Kasumi-1 (cell line): ENCODE data around the gene RBMS1.
"Not testable (repeated sequence)": the region's sequence is repeated elsewhere in the genome, so short reads cannot be mapped to it uniquely, and the experiment has no call there.

ENCODE experiments used
- DNase-seq, 2 experiments: peaks; one replicate each; lab custom pipeline; 2025; lab: John Stamatoyannopoulos, UW

RBMS1 gene

GRCh38 chr2:160381425-160381951, 112.1 kb downstream of the RBMS1 start:
- peak; percentile 45 to 72 for DNase-seq

DNA sequence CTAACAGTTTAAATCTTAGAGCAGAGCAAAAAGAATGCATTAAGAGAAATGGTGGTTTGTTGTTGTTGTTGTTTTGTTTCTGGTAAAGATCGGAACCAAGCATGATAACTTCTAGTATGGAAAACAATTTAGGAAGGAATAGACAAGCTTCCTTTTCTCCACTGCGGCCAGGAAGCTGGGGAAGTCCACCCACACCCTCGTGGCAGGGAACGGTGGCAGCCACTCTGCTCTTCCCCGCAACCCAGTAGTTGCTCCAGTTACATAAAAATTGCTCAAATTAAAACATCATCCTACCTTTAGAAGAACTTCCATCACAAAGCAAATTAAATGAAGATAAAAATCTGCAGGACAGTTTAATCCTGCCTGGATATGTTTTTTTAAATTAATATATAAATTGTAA, 113.0 kb downstream of the RBMS1 start:
- DNase-seq: no peak

DNA sequence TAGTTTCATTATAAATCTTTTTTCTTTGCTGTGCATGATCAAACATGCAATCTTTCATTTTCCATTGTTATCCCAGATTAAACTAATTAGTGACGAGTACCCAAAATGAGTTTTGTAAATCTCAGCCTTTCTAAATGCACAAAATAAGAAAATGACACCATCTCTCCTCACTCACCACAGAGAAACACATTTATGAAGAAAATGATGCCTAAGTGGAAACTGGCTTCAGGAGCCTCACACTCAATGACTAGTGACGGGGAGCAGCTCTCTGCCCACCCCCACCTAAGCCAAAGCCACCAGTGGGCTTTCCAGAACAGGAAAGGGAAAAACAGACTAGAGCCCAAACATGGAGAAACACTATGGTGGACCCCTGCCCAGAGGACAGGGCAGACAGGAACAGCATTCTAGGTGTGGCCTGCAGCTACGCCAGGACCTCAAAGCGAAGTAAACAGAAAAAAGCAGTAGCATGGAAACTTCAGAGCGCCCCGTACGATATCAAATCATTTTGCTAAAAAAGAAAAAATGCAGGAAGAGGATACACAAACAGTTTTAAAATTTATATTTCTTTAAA, 113.5 kb downstream of the RBMS1 start:
- DNase-seq: no peak

DNA sequence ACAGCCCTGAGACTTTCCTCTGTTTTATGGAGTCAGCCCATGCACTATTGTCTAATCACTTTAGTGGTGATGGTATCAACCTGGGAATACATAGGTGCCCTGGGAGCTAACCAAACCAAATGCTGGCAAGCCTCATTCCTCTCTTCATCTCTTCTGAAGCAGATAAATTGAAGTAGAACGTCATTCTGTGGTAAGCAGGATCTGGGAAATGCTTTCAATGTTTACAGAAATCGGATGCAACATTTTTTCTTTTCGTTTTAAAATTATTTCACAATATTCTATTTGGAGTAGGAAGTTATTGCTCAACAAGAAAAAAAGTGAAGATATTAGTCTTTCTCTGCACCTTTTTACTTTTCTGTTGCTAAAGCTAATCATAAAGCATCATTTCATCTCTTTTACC, 114.2 kb downstream of the RBMS1 start:
- DNase-seq: no peak

- DNase-seq: no peak
Observed at GRCh38 chr2:160377204-160377995, 116.2 kb downstream of the RBMS1 start.

DNA sequence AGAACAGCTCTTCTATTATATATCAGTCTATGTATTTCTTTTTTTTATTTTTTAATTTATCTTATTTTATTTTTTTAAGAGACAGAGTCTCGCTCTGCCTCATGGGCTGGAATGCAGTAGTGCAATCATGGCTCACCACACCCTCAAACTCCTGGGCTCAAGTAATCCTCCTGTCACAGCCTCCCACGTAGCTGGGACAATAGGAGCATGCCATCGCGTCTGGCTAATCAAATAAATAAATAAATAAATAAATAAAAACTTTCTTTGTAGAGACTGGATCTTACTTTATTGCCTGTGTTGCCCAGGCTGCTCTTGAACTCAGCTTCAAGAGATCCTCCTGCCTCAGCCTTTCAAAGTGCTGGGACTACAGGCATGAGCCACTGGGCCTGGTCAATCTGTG, 117.0 kb downstream of the RBMS1 start:
- no peak for DNase-seq

DNA sequence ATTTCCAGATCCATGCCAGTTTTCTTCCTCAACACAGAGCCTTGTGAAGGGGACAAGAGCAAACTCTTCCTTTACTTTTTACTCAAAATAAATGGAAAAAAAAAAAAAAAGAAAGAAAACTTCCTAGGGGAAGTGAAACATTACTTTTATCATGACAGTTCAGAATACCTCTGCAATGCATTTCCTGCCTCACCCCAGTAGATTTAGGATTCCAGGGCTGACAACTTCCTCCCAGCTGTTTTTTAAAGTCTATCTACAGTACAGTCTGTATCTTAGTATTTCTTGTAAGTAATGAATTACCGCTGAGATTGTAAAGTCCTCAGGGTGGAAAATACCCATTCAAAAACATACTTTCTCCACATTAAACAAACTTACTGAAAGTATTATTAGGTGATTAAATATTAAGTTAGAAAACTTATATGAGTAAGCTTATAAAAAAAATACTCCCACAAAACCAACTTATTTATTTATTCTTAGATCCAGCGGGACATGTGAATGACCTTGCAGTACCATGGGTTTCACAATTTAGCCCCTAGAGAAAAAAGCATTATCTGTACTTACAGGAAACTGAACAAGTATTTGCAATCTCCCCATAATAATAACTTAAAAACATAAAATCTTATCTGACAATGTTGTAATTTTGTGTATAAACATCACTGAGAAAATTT, 117.7 kb downstream of the RBMS1 start:
- DNase-seq: peak; percentile 59 to 68

GRCh38 chr2:160375037-160375436, 118.6 kb downstream of the RBMS1 start:
- DNase-seq: no peak

DNA sequence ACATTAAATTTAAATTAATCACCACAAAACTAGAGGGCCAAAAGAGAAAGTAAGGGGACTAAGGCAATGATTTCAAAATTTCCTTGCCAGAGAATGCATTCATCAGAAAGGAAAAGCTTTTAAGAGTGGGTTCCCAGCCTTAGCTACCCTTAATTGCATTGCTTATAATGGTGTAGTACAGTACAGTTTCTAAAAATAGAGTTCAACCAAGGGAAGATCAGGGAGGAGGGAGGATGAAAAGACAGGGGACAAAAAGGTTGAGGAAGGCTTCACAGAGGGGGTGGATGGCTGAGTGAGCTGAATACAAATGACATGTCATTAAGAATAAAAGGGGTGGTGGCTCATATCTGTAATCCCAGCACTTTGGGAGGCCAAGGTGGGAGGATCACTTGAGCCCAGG, 119.9 kb downstream of the RBMS1 start:
- no peak for DNase-seq

- DNase-seq: no peak
Observed at GRCh38 chr2:160373263-160373662, 120.3 kb downstream of the RBMS1 start.

DNA sequence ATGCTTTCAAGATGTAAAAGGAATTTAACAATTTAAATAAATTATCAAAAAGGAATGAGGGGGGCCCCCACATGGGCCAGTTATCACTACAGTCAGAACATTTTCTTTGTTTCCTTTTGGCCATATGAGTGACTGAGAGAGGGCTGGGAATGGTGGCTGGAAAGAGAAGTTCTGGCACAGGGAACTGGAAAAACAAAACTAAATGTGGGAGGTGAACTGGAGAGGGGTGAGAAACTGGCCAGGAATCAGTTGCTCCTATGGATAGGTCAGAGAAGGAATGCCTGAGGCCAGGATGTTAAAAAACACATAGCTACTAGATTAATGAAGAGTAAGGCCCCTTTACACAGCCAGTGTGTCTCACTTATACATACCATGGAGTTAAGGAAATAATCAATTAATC, 121.0 kb downstream of the RBMS1 start:
- DNase-seq: no peak

GRCh38 chr2:160372010-160372356, 121.6 kb downstream of the RBMS1 start:
- DNase-seq: no peak

- peak; percentile 42 to 56 for DNase-seq
Observed at GRCh38 chr2:160371251-160372009, 122.2 kb downstream of the RBMS1 start.

DNA sequence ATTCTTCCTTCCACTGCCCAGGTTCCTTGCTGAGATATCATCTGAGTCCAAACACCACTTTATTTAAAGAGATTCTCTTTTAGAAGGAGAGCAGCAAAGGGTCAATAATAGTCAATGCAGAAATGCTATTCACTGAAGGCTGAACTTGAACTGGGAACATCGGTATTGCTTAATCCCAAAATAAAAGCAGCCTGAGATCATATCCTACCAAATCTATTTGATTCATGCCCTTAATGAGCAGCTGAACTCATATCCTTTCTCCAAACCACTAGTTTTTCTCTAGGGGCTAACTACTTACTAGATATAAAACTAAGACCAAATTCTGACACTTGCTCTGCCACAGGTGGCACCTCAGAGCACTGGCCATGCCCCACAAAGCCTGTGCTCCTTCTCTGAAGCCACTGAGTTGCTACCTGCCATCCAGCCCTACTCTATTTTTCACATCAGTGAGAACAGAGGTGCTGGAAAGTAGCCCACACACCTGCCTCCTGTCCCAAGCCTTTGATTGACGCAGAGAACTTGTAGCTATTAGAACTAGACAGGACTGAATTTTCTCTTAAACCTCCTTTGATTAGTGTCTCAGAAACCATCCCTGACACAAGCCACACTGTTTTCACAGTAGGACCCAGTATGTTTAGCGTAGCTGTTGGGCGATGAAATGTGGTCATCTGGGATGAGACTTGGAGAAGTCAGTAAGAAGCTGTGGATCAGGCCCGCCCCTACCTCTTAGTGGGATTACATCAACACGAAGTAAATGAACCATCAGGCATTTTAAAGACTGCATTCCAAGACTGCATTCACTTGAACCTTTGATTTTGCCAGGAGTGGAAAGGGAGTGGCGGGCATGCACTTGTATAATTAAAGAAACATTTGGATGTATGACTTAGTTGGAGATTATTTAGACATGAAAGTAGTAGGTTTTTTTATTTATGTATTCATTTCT, 124.3 kb downstream of the RBMS1 start:
- no peak for DNase-seq

GRCh38 chr2:160367887-160368286, 125.7 kb downstream of the RBMS1 start:
- peak; percentile 88 to 90 for DNase-seq

GRCh38 chr2:160367139-160367538, 126.5 kb downstream of the RBMS1 start:
- DNase-seq: not testable (repeated sequence)

DNA sequence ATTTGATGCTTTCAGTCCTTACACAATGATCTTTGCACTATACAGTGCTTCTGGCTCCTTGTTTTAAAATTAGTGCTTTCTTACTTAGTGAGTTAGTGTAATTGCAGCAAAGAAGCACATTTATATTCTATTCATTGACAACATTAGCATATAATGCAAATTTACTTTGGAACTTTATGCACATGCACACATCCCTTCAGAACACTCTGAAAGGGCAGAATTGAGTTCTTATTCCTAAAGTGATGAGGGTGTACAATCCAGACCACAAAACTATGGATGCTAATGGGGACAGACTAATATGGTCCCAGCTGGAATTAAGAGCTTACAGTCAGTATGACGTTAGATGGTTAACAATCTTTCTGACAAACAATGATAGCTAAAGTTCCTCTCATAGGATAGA, 127.1 kb downstream of the RBMS1 start:
- DNase-seq: no peak

DNA sequence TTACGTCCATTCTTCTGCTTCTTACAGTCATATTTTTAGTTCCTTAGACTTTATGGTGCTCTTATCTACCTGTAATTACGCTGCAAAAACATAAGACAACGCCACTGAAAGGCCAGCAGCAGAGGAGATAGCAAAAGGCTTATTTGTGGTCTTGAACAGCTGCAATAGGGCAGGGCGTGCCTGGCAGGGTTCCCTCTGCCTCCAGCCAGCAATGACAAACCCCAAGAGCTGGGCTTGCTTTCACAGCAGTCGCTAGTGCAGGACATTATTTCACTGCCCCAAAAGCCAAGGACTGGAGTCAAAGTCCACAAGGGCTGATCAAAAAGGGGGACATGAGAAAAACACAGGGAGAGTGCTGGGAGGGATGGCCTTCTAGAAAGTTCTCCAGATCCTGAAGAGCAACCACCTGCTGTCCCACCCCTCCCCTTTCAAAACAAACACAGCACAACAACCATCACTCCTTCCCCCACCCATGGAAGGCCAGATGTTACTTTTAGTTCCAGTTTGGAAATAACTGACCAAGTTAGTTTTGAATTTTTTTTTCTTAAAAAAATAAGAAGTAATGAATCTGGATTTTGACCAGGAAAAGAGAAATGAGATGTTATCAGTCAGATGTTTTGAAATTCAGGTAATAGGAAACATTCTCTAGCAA, 127.8 kb downstream of the RBMS1 start:
- no peak for DNase-seq

DNA sequence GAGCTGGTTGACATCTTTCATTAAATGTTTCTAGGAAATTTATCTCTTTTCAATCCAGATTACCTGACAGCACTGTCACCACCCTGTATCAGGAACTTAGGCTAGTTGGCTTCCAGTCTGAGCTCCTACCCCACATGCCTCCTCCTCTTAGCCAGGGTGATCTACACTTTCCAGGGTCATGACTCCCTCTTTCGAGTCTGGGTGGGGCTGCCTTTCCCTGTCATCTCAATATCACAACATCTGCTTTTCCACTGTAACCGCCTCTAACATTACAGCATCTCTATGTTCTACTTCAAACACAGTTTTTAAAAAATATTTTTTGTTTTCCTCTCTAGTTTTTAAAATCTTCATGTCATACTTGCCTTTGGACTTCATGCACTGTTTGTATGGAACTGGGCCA, 129.2 kb downstream of the RBMS1 start:
- DNase-seq: no peak

DNA sequence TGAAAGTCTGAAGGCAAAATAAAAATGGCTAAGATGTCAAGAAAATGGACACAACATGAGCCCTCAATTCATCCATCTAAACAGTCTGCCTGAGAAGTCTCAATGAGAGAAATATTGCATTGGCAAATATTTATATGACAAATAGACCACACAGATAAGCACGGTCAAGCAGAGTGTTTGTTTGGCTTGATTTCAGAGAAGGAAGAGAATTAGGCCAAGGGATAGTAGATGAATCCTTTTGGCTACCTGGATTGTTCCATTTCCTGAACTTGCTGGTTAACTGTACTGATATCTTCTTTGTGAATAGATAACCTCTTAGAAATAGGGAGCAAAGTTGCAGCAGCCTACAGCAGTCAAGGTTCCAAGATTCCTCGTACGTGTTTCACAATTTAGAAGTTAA, 129.6 kb downstream of the RBMS1 start:
- DNase-seq: no peak

DNA sequence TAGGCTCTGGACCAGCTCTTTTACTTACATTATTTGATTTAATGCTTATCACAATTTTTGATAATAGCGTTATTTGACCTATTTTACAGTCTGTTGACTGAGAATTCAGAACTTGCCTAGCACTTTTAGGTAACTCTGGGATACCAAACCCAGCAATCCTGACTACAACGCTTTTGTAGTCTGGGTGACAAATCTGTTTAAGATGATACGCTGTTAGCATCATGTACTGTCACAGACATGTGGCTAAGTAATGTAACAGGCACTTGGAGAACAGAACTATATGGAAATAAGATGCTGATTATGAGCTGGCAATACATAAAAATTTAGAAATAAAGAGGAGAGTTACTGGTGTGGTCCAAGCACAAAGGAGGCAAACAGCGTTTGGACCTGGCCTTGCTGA, 130.6 kb downstream of the RBMS1 start:
- DNase-seq: no peak
